Neural progenitor cell (in vitro differentiated cells): ENCODE results near the gene DNAH9.

Source experiments
- EZH2 ChIP-seq: fragments of 200-600 bp; sonication (generic); IDR thresholded peaks from 2 replicates; pipeline ENCODE4 v1.6.1; 2017; ENCODE audit warnings: antibody characterized with exemption, mild to moderate bottlenecking, moderate library complexity
- EZH2phosphoT487 ChIP-seq: fragments of 200-600 bp; sonication (generic); IDR thresholded peaks from 2 replicates; pipeline ENCODE4 v1.6.1; 2017; ENCODE audit warnings: antibody characterized with exemption
- TF ChIP-seq, protein P1 (sequence below): fragments of 200-600 bp; sonication (generic); IDR thresholded peaks from 2 replicates; pipeline ENCODE4 v1.5.1; 2017; ENCODE audit warnings: antibody characterized with exemption, mild to moderate bottlenecking

DNA sequence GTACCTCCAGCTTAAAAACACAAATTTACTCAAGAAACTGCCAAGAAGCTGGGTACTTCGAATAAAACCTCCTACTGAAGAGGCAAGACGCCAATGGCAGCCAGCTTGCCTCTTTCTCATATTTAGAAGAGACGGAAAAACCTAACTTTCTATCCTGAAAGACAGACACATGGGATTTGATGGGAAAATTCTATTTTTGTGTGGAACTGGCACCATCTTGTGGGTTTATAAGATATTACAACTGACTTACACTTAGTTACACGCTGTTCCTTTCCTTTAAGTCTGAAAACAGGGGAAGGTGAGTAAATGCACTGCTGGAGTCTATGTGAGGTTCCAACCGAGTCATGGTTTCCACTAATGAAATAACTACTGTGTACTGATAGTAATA lies 388.7 kb downstream of the DNAH9 start:
- TF ChIP-seq, protein P1, sequence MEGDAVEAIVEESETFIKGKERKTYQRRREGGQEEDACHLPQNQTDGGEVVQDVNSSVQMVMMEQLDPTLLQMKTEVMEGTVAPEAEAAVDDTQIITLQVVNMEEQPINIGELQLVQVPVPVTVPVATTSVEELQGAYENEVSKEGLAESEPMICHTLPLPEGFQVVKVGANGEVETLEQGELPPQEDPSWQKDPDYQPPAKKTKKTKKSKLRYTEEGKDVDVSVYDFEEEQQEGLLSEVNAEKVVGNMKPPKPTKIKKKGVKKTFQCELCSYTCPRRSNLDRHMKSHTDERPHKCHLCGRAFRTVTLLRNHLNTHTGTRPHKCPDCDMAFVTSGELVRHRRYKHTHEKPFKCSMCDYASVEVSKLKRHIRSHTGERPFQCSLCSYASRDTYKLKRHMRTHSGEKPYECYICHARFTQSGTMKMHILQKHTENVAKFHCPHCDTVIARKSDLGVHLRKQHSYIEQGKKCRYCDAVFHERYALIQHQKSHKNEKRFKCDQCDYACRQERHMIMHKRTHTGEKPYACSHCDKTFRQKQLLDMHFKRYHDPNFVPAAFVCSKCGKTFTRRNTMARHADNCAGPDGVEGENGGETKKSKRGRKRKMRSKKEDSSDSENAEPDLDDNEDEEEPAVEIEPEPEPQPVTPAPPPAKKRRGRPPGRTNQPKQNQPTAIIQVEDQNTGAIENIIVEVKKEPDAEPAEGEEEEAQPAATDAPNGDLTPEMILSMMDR: peak; percentile 70
- TF ChIP-seq EZH2 (no peak), EZH2phosphoT487 (no peak)
